Measurements from ENCODE around the gene DUSP10.

GRCh38 chr1:221734187-221734586 is 7.7 kb downstream of the DUSP10 start:
- TF ChIP-seq CTCF (IDR thresholded peaks at IDR 0.05) (no peak), EP300 (IDR thresholded peaks at IDR 0.05) (no peak), POLR2A (IDR thresholded peaks at IDR 0.05) (no peak), POLR2AphosphoS5 (IDR thresholded peaks at IDR 0.05) (no peak)

Measured in stomach (tissue), 4 donors.